ENCODE measurements around the gene CCNDBP1.
"Not testable (repeated sequence)": the region's sequence is repeated elsewhere in the genome, so short reads cannot be mapped to it uniquely, and the experiment has no call there.

CCNDBP1 gene

GRCh38 chr15:43193710-43194109 is 8.5 kb downstream of the CCNDBP1 start:
- no peak for DNase-seq (ENCODE audit: low spot score)

GRCh38 chr15:43194795-43195194 is 9.6 kb downstream of the CCNDBP1 start:
- DNase-seq (ENCODE audit: low spot score), result no peak

- no peak for DNase-seq (ENCODE audit: low spot score)
These were observed 11.8 kb downstream of the CCNDBP1 start for GRCh38 chr15:43196760-43197548.

- not testable (repeated sequence) for DNase-seq (ENCODE audit: low spot score)
These were observed 12.6 kb downstream of the CCNDBP1 start for GRCh38 chr15:43197773-43198172.

GRCh38 chr15:43198556-43198955 is 13.4 kb downstream of the CCNDBP1 start:
- not testable (repeated sequence) for DNase-seq (ENCODE audit: low spot score)

- no peak for DNase-seq (ENCODE audit: low spot score)
These were observed 13.8 kb downstream of the CCNDBP1 start for GRCh38 chr15:43198992-43199391.

- DNase-seq (ENCODE audit: low spot score), result no peak
These were observed 14.8 kb downstream of the CCNDBP1 start for GRCh38 chr15:43199945-43200488.

- DNase-seq (ENCODE audit: low spot score), result peak; percentile 45
These were observed 19.1 kb downstream of the CCNDBP1 start for GRCh38 chr15:43204016-43204901.

GRCh38 chr15:43206054-43206453 is 20.9 kb downstream of the CCNDBP1 start:
- DNase-seq (ENCODE audit: low spot score), result no peak

- DNase-seq (ENCODE audit: low spot score), result no peak
These were observed 21.8 kb downstream of the CCNDBP1 start for GRCh38 chr15:43207024-43207423.

- no peak for DNase-seq (ENCODE audit: low spot score)
These were observed 23.1 kb downstream of the CCNDBP1 start for GRCh38 chr15:43208052-43209002.

- no peak for DNase-seq (ENCODE audit: low spot score)
These were observed 24.0 kb downstream of the CCNDBP1 start for GRCh38 chr15:43209059-43209824.

- DNase-seq (ENCODE audit: low spot score), result no peak
These were observed 25.1 kb downstream of the CCNDBP1 start for GRCh38 chr15:43210172-43210745.

GRCh38 chr15:43210807-43211206 is 25.6 kb downstream of the CCNDBP1 start:
- no peak for DNase-seq (ENCODE audit: low spot score)

GRCh38 chr15:43211224-43211735 is 26.1 kb downstream of the CCNDBP1 start:
- no peak for DNase-seq (ENCODE audit: low spot score)

GRCh38 chr15:43212299-43212698 is 27.1 kb downstream of the CCNDBP1 start:
- DNase-seq (ENCODE audit: low spot score), result no peak

- no peak for DNase-seq (ENCODE audit: low spot score)
These were observed 27.7 kb downstream of the CCNDBP1 start for GRCh38 chr15:43212951-43213350.

GRCh38 chr15:43213466-43213865 is 28.3 kb downstream of the CCNDBP1 start:
- DNase-seq (ENCODE audit: low spot score), result no peak

GRCh38 chr15:43214169-43214568 is 29.0 kb downstream of the CCNDBP1 start:
- no peak for DNase-seq (ENCODE audit: low spot score)

- no peak for DNase-seq (ENCODE audit: low spot score)
These were observed 29.5 kb downstream of the CCNDBP1 start for GRCh38 chr15:43214592-43215295.
